HG03520 (cell line): ENCODE measurements around the gene NT5DC2.

Experiments
- ATAC-seq: cut with Tn5 transposase; IDR thresholded peaks from one replicate; pipeline ENCODE4 v1.9.1; 2021; ENCODE audit warnings: mild to moderate bottlenecking, moderate library complexity; ENCODE audit not compliant: unreplicated experiment

The NT5DC2 gene

GRCh38 chr3:52490035-52490938 is 43.4 kb downstream of the NT5DC2 start:
- ATAC-seq, result no peak

DNA sequence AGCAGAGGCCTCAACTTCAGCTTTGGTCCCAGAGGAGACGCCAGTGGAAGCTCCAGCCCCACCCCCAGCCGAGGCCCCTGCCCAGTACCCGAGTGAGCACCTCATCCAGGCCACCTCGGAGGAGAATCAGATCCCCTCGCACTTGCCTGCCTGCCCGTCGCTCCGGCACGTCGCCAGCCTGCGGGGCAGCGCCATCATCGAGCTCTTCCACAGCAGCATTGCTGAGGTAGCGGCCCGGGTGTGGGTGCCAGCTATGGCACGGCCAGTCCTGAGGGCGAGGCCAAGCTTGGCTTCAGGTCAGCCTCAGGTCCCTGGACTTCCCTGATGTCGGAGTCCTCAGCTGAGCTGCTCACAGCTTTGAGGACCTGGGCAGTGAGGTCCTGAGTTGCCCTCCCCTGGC is 44.2 kb downstream of the NT5DC2 start:
- ATAC-seq, result no peak

GRCh38 chr3:52488746-52489145 is 44.9 kb downstream of the NT5DC2 start:
- ATAC-seq, result no peak

GRCh38 chr3:52487788-52488691 is 45.6 kb downstream of the NT5DC2 start:
- ATAC-seq, result no peak

DNA sequence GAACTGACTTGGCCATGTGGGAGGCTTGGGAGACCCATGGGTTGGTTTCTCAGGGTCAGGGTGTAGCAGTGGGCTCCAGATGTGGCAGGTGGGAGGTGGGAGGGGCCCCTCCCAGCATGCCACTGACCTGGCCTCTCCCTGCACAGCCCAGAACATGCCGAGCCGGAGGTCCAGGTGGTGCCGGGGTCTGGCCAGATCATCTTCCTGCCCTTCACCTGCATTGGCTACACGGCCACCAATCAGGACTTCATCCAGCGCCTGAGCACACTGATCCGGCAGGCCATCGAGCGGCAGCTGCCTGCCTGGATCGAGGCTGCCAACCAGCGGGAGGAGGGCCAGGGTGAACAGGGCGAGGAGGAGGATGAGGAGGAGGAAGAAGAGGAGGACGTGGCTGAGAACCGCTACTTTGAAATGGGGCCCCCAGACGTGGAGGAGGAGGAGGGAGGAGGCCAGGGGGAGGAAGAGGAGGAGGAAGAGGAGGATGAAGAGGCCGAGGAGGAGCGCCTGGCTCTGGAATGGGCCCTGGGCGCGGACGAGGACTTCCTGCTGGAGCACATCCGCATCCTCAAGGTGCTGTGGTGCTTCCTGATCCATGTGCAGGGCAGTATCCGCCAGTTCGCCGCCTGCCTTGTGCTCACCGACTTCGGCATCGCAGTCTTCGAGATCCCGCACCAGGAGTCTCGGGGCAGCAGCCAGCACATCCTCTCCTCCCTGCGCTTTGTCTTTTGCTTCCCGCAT is 46.4 kb downstream of the NT5DC2 start:
- no peak for ATAC-seq

GRCh38 chr3:52484680-52485461 is 48.8 kb downstream of the NT5DC2 start:
- ATAC-seq, result no peak

DNA sequence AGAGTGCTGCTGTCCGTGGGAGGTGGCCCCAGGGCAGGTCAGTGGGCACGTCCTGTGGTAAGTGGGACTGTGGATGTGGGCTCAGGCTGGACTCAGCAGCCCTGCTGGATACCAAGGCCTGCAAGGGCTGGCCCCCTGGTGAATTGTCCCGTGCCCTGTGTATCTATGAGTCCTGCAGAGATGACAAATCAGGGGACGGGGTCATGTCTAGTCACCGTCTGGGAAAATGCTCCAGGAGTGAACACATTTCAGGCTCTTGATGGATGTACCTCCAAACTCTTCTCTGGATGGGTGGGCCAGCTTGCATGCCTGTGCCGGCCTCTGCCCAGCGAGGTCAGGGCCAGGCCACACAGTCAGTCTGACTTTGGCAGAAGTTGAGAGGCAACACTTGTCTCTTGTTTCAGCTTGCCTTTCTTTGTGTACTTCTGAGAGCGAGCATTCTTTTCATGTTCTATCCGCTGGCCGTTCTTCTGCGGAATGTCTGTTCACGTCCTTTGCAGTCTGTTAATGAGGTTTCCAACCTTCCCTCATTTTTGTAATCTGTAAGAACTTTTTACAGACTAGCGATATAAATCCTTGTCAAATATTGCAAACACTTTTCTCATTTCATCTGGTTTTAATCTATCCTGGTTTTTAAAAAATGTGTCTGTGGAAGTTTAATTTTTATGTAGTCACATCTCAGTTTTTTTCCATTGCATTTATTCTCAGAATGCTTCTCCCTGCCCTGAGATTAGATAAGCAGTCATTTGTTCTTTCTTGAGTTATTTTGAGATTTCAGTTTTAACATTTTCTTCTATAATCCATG is 49.9 kb downstream of the NT5DC2 start:
- ATAC-seq, result no peak

GRCh38 chr3:52483081-52483480 is 50.6 kb downstream of the NT5DC2 start:
- ATAC-seq, result no peak

- no peak for ATAC-seq
These were observed 51.7 kb downstream of the NT5DC2 start for GRCh38 chr3:52481819-52482521.

- no peak for ATAC-seq
These were observed 52.6 kb downstream of the NT5DC2 start for GRCh38 chr3:52480768-52481715.

GRCh38 chr3:52479877-52480575 is 53.6 kb downstream of the NT5DC2 start:
- no peak for ATAC-seq

- ATAC-seq, result no peak
These were observed 54.4 kb downstream of the NT5DC2 start for GRCh38 chr3:52479037-52479876.

- no peak for ATAC-seq
These were observed 55.9 kb downstream of the NT5DC2 start for GRCh38 chr3:52477796-52478095.

GRCh38 chr3:52477076-52477795 is 56.4 kb downstream of the NT5DC2 start:
- no peak for ATAC-seq
